DOHH2 (cell line): ENCODE results near the gene SCN2A.

Experiments
- H3F3A ChIP-seq: fragments of 200-600 bp; sonication (generic), shearing (Covaris generic); 2 replicates; pipeline ENCODE4 v1.6.0; 2016; ENCODE audit warnings: antibody characterized with exemption, mild to moderate bottlenecking; ENCODE audit not compliant: control insufficient read depth, insufficient read depth
- H3K27ac ChIP-seq: fragments of 200-600 bp; sonication (generic); 2 replicates; pipeline ENCODE4 v1.5.1; 2014; ENCODE audit warnings: low read depth, mild to moderate bottlenecking, low read length, moderate library complexity
- H3K27me3 ChIP-seq: fragments of 200-600 bp; sonication (generic); 2 replicates; pipeline ENCODE4 v1.6.1; 2014; ENCODE audit warnings: mild to moderate bottlenecking, low read length, mixed read lengths; ENCODE audit not compliant: control insufficient read depth
- H3K36me3 ChIP-seq: fragments of 200-600 bp; sonication (generic); 2 replicates; pipeline ENCODE4 v1.6.1; 2014; ENCODE audit warnings: mild to moderate bottlenecking, low read length, moderate library complexity, mixed read lengths; ENCODE audit not compliant: control insufficient read depth
- H3K4me1 ChIP-seq: fragments of 200-600 bp; sonication (generic); 2 replicates; pipeline ENCODE4 v1.6.1; 2014; ENCODE audit warnings: mild to moderate bottlenecking, low read length, mixed read lengths; ENCODE audit not compliant: control insufficient read depth
- H3K4me2 ChIP-seq: fragments of 200-600 bp; sonication (generic); 2 replicates; pipeline ENCODE4 v1.6.0; 2014; ENCODE audit warnings: mild to moderate bottlenecking, low read length, moderate library complexity
- H3K4me3 ChIP-seq: fragments of 200-600 bp; sonication (generic); 2 replicates; pipeline ENCODE4 v1.5.1; 2014; ENCODE audit warnings: mild to moderate bottlenecking, low read length, mixed read lengths
- H3K79me2 ChIP-seq: fragments of 200-600 bp; sonication (generic); 2 replicates; pipeline ENCODE4 v1.6.1; 2014; ENCODE audit warnings: mild to moderate bottlenecking, low read length, mixed read lengths; ENCODE audit not compliant: control insufficient read depth
- H3K9me2 ChIP-seq: fragments of 200-600 bp; sonication (generic); replicated peaks from 2 replicates; pipeline ENCODE4 v1.6.1; 2014; ENCODE audit warnings: mild to moderate bottlenecking, low read length, mixed read lengths; ENCODE audit not compliant: control insufficient read depth
- H3K9me3 ChIP-seq: fragments of 200-600 bp; sonication (generic); 2 replicates; pipeline ENCODE4 v1.6.1; 2014; ENCODE audit warnings: antibody characterized with exemption, low read length, mixed read lengths; ENCODE audit not compliant: control insufficient read depth, insufficient read depth
- H4K20me1 ChIP-seq: fragments of 200-600 bp; sonication (generic); 2 replicates; pipeline ENCODE4 v1.6.0; 2014; ENCODE audit warnings: low read depth, mild to moderate bottlenecking, antibody characterized with exemption, low read length, moderate library complexity; ENCODE audit not compliant: control insufficient read depth, insufficient read depth
- EZH2phosphoT487 ChIP-seq: fragments of 200-600 bp; sonication (generic); IDR thresholded peaks from 2 replicates; pipeline ENCODE4 v1.6.1; 2017; ENCODE audit warnings: borderline replicate concordance, mild to moderate bottlenecking, antibody characterized with exemption, low read length, moderate library complexity, mixed read lengths
- TF ChIP-seq, protein P1 (sequence below): fragments of 200-600 bp; sonication (generic); IDR thresholded peaks from one replicate; pipeline ENCODE4 v1.5.1; 2014; ENCODE audit warnings: antibody characterized with exemption, mild to moderate bottlenecking, low read depth, low read length; ENCODE audit not compliant: poor library complexity, severe bottlenecking

Gene SCN2A

GRCh38 chr2:165202239-165202638 is 37.0 kb upstream of the SCN2A start:
- no peaks in the 10 kb centered on the region for H3K79me2 ChIP-seq
- H3K4me1 ChIP-seq: peaks cover under 1% of the 10 kb centered on the region; the same call in 1 of the 2 replicates
- peaks cover 39% of the 10 kb centered on the region for H3K27me3 ChIP-seq
- H3F3A ChIP-seq: no peaks in the 10 kb centered on the region
- H3K4me3 ChIP-seq: no peak overlapping the region
- TF ChIP-seq EZH2phosphoT487: no peak
- TF ChIP-seq, protein P1, sequence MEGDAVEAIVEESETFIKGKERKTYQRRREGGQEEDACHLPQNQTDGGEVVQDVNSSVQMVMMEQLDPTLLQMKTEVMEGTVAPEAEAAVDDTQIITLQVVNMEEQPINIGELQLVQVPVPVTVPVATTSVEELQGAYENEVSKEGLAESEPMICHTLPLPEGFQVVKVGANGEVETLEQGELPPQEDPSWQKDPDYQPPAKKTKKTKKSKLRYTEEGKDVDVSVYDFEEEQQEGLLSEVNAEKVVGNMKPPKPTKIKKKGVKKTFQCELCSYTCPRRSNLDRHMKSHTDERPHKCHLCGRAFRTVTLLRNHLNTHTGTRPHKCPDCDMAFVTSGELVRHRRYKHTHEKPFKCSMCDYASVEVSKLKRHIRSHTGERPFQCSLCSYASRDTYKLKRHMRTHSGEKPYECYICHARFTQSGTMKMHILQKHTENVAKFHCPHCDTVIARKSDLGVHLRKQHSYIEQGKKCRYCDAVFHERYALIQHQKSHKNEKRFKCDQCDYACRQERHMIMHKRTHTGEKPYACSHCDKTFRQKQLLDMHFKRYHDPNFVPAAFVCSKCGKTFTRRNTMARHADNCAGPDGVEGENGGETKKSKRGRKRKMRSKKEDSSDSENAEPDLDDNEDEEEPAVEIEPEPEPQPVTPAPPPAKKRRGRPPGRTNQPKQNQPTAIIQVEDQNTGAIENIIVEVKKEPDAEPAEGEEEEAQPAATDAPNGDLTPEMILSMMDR: no peak
- H3K9me2 ChIP-seq: no peaks in the 10 kb centered on the region
- H3K9me3 ChIP-seq: no peaks in the 10 kb centered on the region
- 0 out of 2 replicates have a peak, but pooled peaks cover 3% of the 10 kb centered on the region for H4K20me1 ChIP-seq
- no peak overlapping the region for H3K27ac ChIP-seq
- H3K36me3 ChIP-seq: no peaks in the 10 kb centered on the region
- H3K4me2 ChIP-seq: no peak overlapping the region

- no peak within 1 kb of the TSS for H3K4me2 ChIP-seq
- no peak within 1 kb of the TSS for H3K27ac ChIP-seq
- no peaks in the 10 kb centered on the region for H3K9me3 ChIP-seq
- H4K20me1 ChIP-seq: 0 out of 2 replicates have a peak, but pooled peaks cover 3% of the 10 kb centered on the region
- no peaks in the 10 kb centered on the region for H3F3A ChIP-seq
- H3K27me3 ChIP-seq: peaks cover 25% of the 10 kb centered on the region
- H3K79me2 ChIP-seq: no peaks in the 10 kb centered on the region
- TF ChIP-seq EZH2phosphoT487: no peak
- TF ChIP-seq, protein P1: peak; percentile 80
- no peak within 1 kb of the TSS for H3K4me3 ChIP-seq
- no peaks in the 10 kb centered on the region for H3K36me3 ChIP-seq
- no peaks in the 10 kb centered on the region for H3K9me2 ChIP-seq
- H3K4me1 ChIP-seq: no peaks in the 10 kb centered on the region
Observed at GRCh38 chr2:165203689-165204559, 35.3 kb upstream of the SCN2A start, which contains the start of gene SCN3A. Gene SCN3A, minus strand, starts transcription at chr2:165204050. Its CDS starts 27,656 bp downstream, at chr2:165176394.

DNA sequence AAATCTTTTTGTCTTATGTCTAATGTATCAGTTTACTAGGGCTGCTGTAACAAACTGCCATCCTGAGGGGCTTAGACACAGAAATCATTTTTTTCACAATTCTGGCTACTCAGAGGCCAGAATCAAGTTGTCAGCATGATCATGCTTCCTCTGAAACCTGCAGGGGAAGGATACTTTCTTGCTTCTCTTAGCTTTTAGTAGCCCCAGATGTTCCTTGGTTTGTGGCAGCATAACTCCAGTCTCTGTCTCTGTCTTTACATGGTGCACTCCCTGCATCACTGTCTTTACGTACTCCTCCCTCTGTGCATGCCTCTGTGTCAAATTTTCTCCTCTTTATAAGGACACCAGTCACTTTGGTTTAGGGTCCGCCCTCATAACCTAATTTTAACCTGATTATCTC is 33.3 kb upstream of the SCN2A start:
- no peaks in the 10 kb centered on the region for H3K79me2 ChIP-seq
- no peaks in the 10 kb centered on the region for H3K9me3 ChIP-seq
- no peaks in the 10 kb centered on the region for H3K9me2 ChIP-seq
- no peaks in the 10 kb centered on the region for H3K36me3 ChIP-seq
- H4K20me1 ChIP-seq: 0 out of 2 replicates have a peak, but pooled peaks cover 1% of the 10 kb centered on the region
- H3K4me1 ChIP-seq: no peaks in the 10 kb centered on the region
- H3K27me3 ChIP-seq: peaks cover 19% of the 10 kb centered on the region
- no peak overlapping the region for H3K27ac ChIP-seq
- H3K4me2 ChIP-seq: no peak overlapping the region
- TF ChIP-seq, protein P1: no peak
- no peak for TF ChIP-seq EZH2phosphoT487
- no peak overlapping the region for H3K4me3 ChIP-seq
- H3F3A ChIP-seq: no peaks in the 10 kb centered on the region
